Esophagus (tissue), 2 donors: ENCODE measurements around the gene GMPR. TPM values are rescaled to one million over a fixed set of nuclear protein-coding genes. Genes with fewer than 3 reads are reported as not detected.
A peak's percentile ranks its signal among the peaks of the same experiment; 100 is the strongest.

Experiments used
- H3K27ac ChIP-seq, 2 donors: one replicate each; pipeline ENCODE4 v1.5.1; 2013; ENCODE audit warnings: low read depth in 2 of 2, mild to moderate bottlenecking in 2 of 2, inconsistent platforms in 1 of 2, low read length in 1 of 2, moderate library complexity in 1 of 2
- H3K27me3 ChIP-seq, 2 donors: one replicate each; pipeline ENCODE4 v1.6.1; 2013; ENCODE audit warnings: low read length in 2 of 2, control low read depth in 1 of 2, mild to moderate bottlenecking in 1 of 2; ENCODE audit not compliant: insufficient read depth in 2 of 2, control insufficient read depth in 1 of 2
- H3K36me3 ChIP-seq, 2 donors: one replicate each; pipeline ENCODE4 v1.6.1; 2013; ENCODE audit warnings: low read length in 1 of 2; ENCODE audit not compliant: control insufficient read depth in 2 of 2, insufficient read depth in 2 of 2
- H3K4me1 ChIP-seq, 2 donors: one replicate each; pipeline ENCODE4 v1.6.1; 2013; ENCODE audit warnings: low read length in 1 of 2; ENCODE audit not compliant: control insufficient read depth in 2 of 2, insufficient read depth in 2 of 2
- H3K4me3 ChIP-seq, 2 donors: one replicate each; pipeline ENCODE4 v1.5.1; 2013; ENCODE audit warnings: low read length in 2 of 2, mild to moderate bottlenecking in 2 of 2, low read depth in 1 of 2, moderate library complexity in 1 of 2
- H3K9me3 ChIP-seq, 2 donors: one replicate each; pipeline ENCODE4 v1.6.1; 2013; ENCODE audit warnings: mild to moderate bottlenecking in 2 of 2, low read depth in 1 of 2, low read length in 1 of 2, moderate library complexity in 1 of 2; ENCODE audit not compliant: control insufficient read depth in 2 of 2, insufficient read depth in 1 of 2
- WGBS, 2 donors: extraction: QIAGEN DNeasy Blood & Tissue Kit; methylation state at CpG; one replicate each; pipeline ENCODE4 v1.1.7; 2013; 5-methylcytosine and 5-hydroxymethylcytosine counted together
- polyA plus RNA-seq, 2 donors: library from polyadenylated mRNA; stranded (reverse); fragments of 200-250 nt; gene quantifications; one replicate each; pipeline ENCODE4 v1.2.3, GENCODE V29; 2013
- donor health status: healthy with polysubstance abuse.
- donor health status: Bipolar disorder and iron deficiency.

Gene GMPR
- polyA plus RNA-seq, 2 donors, result 1.9 to 2.5 TPM

DNA sequence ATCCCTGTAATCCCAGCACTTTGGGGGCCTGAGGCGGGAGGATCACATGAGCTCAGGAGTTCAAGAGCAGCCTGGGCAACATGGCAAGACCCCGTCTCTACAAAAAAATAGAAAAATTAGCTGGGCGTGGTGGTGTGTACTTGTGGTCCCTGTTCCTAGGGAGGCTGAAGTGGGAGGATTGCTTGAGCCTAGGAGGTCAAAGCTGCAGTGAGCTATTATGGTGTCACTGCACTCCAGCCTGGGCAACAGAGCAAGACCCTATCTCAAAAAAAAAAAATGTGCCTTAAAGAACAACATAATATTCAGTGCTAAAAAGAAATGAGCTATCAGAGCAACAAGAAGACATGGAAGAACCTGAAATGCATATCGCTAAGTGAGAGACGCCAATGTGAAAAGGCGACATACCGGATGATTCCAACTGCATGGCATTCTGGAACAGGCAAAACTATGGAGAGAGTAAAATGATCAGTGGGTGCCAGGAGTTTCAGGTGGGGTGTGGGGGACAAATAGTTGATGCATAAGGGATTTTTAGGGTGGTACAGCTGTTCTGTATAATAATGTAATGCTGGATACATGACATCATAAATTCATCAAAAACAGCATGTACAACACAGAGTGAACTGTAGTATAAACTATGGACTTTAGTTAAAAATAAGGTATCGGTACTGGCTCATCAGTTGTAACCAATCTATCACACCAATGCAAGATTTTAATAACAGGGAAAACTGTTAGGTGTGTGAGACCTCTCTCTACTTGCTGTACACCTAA is 80.8 kb downstream of the GMPR start:
- WGBS, 2 donors, result 93 to 94% methylated on average over 8 of the region's 8 CpGs
- Histone ChIP-seq H3K27ac (peak overlapping the region; percentile 56 to 69), H3K9me3 (no peaks in the 10 kb centered on the region), H3K36me3 (no peaks in the 10 kb centered on the region), H3K27me3 (no peaks in the 10 kb centered on the region), H3K4me3 (no peak overlapping the region), H3K4me1 (peaks cover 4 to 17% of the 10 kb centered on the region in 2 donors)

DNA sequence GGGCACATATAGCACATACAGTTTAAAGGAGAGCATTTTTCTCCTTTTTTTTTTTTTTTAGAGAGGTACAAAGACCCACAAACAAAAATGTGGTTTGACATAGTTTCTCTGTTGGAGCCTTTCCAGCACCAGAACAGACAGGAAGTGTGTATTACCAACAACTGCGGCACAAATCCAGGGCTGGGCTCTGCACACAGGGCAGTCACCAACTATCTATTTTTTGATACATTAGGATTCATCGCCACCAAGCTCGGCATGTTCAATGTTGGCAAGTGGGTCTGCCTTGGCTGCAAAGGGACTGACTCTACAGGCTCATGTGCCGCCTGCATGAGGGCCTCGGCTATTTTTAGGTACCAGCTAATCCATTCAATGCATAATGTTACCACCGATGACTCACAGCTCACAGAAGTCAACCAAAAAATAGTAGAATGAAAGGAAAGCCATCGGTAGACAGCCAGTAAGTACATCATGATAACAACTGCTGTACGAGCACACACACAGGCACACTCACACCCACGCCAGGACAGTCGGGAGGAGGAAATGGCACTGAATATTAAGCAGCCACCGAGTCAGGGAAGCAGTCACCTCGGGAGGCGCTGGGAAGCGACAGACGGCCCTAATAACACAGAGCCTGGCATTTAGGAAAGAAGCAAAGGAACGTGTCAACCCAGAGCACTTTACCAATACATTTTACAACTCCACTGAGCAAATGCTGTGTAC is 81.6 kb downstream of the GMPR start:
- Histone ChIP-seq H3K36me3 (no peaks in the 10 kb centered on the region), H3K27me3 (no peaks in the 10 kb centered on the region), H3K9me3 (no peaks in the 10 kb centered on the region), H3K4me1 (peaks cover 4 to 17% of the 10 kb centered on the region in 2 donors), H3K4me3 (no peak overlapping the region), H3K27ac (peak overlapping the region; percentile 75 to 91)
- WGBS, 2 donors, result 8 to 19% methylated on average over 16 of the region's 16 CpGs

GRCh38 chr6:16320533-16321340 is 82.3 kb downstream of the GMPR start:
- Histone ChIP-seq H3K9me3 (no peaks in the 10 kb centered on the region), H3K27ac (peak overlapping the region; percentile 75 to 91), H3K36me3 (no peaks in the 10 kb centered on the region), H3K27me3 (no peaks in the 10 kb centered on the region), H3K4me3 (no peak overlapping the region), H3K4me1 (peaks cover 4 to 17% of the 10 kb centered on the region in 2 donors)
- WGBS, 2 donors, result 70 to 78% methylated on average over 21 of the region's 21 CpGs

DNA sequence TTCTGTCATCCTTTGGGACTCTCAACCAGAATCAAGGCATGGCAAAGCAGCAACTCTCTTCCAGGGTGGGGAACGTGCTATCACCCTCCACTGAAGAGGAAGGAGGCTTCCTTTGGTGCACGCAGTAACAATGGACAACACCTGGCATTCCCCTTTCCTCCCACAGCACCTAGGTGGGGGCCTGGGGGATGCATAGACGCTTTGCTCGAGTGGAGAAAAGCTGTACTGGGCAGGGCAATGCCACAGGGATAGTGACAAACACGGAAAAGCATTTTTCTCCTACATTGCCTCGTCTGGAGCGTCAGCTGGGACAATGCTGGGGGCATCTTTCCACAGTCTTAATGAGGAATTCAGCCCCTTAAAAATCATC is 82.9 kb downstream of the GMPR start:
- WGBS, 2 donors, result 89 to 94% methylated on average over 7 of the region's 7 CpGs
- Histone ChIP-seq H3K27me3 (no peaks in the 10 kb centered on the region), H3K9me3 (no peaks in the 10 kb centered on the region), H3K27ac (peak overlapping the region; percentile 35 to 91), H3K4me3 (no peak overlapping the region), H3K4me1 (peaks cover 4 to 17% of the 10 kb centered on the region in 2 donors), H3K36me3 (peaks cover 3% of the 10 kb centered on the region in 2 donors)

DNA sequence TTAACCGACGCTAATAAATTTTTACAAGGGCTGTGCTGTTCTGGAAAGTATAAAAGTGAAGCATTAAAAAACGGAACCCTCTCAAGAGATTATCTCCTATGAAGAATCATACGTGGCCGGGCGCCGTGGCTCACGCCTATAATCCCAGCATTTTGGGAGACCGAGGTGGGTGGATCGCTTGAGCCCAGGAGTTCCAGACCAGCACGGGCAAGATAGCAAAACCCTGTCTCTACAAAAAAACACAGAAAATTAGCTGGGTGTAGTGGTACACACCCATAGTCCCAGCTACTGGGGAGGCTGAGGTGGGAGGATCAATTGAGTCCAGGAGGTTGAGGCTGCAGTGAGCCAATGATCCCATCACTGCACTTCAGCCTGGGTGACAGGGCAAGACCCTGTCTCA is 83.4 kb downstream of the GMPR start:
- peaks cover 4 to 17% of the 10 kb centered on the region in 2 donors for H3K4me1 ChIP-seq
- peaks cover 3 to 8% of the 10 kb centered on the region in 2 donors for H3K36me3 ChIP-seq
- WGBS, 2 donors, result 97% methylated on average over 11 of the region's 11 CpGs
- no peaks in the 10 kb centered on the region for H3K9me3 ChIP-seq
- no peaks in the 10 kb centered on the region for H3K27me3 ChIP-seq
- no peak overlapping the region for H3K27ac ChIP-seq
- no peak overlapping the region for H3K4me3 ChIP-seq

DNA sequence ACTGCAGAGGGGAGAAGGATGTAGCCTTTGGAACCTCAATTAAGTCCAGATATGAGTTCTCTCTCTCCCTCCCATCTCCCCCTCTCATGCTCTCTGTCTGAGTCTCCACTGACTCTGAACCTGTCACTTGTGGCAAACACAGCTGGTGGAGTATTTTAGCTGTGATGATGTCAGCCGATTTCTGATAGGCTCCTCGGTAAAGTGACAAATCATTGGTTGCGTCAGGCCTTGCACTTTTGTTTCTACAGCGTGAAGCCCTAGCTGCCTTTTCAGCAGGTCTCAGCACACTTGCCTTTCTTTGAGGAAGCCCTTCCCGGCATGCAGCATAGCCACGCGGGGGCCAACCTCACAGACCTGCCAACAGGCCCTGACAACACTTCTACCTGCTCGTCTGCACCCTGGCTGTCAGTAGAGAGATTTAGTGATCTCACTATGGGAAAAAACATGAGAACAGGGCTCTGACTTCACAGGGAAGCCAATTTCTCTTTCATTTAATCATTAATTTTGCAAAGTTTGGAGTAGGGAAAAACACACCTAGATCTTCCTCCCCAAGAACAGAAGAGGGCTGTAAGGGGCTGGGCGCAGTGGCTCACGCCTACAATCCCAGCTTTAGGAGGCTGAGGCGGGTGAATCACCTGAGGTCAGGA is 84.4 kb downstream of the GMPR start:
- peaks cover 4 to 17% of the 10 kb centered on the region in 2 donors for H3K4me1 ChIP-seq
- H3K27ac ChIP-seq, result peak overlapping the region; percentile 76 to 86

DNA sequence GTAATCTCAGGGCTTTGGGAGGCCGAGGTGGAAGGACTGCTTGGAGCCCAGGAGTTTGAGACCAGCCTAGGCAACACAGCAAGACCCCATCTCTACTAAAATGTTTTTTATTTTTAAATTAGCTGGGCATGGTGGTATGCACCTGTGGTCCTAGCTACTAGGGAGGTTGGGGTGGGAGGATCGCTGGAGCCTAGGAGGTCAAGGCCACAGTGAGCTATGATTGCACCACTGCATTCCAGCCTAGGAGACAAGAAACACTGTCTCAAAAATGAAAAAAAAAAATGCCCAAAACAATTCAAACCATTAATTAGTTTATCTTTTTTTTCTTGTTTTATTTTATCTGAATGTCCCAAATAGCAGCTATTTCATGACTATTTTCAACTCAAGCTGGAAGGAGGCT is 85.8 kb downstream of the GMPR start:
- Histone ChIP-seq H3K36me3 (peaks cover 9 to 19% of the 10 kb centered on the region in 2 donors), H3K27me3 (no peaks in the 10 kb centered on the region), H3K27ac (no peak overlapping the region), H3K4me1 (peaks cover 4 to 13% of the 10 kb centered on the region in 2 donors), H3K9me3 (no peaks in the 10 kb centered on the region), H3K4me3 (no peak overlapping the region)
- WGBS, 2 donors, result 99 to 100% methylated on average over 2 of the region's 2 CpGs

More for the DNA sequence above, 84.4 kb downstream of the GMPR start:
- no peaks in the 10 kb centered on the region for H3K27me3 ChIP-seq
- H3K4me3 ChIP-seq, result no peak overlapping the region
- H3K9me3 ChIP-seq, result no peaks in the 10 kb centered on the region
- H3K36me3 ChIP-seq, result peaks cover 9 to 18% of the 10 kb centered on the region in 2 donors
- WGBS, 2 donors, result 31 to 39% methylated on average over 11 of the region's 11 CpGs

DNA sequence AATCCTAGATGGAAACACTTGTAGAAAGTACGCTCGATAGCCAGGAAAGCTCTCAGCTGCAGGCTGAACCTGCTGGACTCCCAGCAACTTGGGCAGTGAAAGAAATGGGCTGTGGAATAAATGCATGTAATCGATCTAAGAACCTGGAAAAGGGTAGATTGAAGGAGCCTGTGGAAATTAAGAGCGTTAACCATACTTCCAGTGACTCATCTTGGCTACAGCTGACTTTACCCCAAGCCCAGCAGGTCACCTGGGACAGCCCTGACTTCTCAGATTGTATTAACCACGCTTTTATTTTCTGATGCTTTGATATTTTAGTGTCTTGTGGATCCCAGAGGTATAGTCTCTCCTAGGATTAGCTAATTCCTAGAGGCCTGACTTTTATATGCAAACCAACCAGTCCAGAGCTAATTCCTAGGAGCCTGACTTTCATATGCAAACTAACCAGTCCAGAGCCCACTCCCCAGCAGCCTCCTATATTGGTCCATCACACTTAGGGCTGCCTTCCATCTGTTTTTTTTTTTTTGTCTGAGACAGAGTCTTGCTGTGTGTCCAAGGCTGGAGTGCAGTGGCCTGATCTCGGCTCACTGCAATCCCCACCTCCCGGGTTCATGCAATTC is 86.3 kb downstream of the GMPR start:
- Histone ChIP-seq H3K9me3 (no peaks in the 10 kb centered on the region), H3K4me1 (peaks cover 4 to 13% of the 10 kb centered on the region in 2 donors), H3K27ac (no peak overlapping the region), H3K4me3 (no peak overlapping the region), H3K36me3 (peaks cover 9 to 19% of the 10 kb centered on the region in 2 donors), H3K27me3 (no peaks in the 10 kb centered on the region)
- 85 to 90% methylated on average over 7 of the region's 7 CpGs for WGBS, 2 donors

GRCh38 chr6:16326531-16326930 is 88.1 kb downstream of the GMPR start:
- H3K4me1 ChIP-seq, result no peaks in the 10 kb centered on the region
- no peak overlapping the region for H3K27ac ChIP-seq
- H3K36me3 ChIP-seq, result peaks cover 9 to 19% of the 10 kb centered on the region in 2 donors
- 98% methylated on average over 22 of the region's 22 CpGs for WGBS, 2 donors
- no peak overlapping the region for H3K4me3 ChIP-seq
- H3K27me3 ChIP-seq, result no peaks in the 10 kb centered on the region
- H3K9me3 ChIP-seq, result no peaks in the 10 kb centered on the region
